Activated naive CD4-positive, alpha-beta T cell treated with anti-CD3 and anti-CD28 coated beads for 36 hours (primary cell): ENCODE results near the gene RSL1D1. TPM values are rescaled to one million over a fixed set of nuclear protein-coding genes. Genes with fewer than 3 reads are reported as not detected.
"Not testable (repeated sequence)": the region's sequence is repeated elsewhere in the genome, so short reads cannot be mapped to it uniquely, and the experiment has no call there.

ENCODE experiments used
- CTCF ChIA-PET: fragments of 350-600 bp; sonication (Branson Sonifier 250); formaldehyde crosslinking; loops from one replicate; lab custom pipeline; 2021; ENCODE audit warnings: antibody characterized with exemption; lab: Charles Lee
- DNase-seq: peaks from one replicate; pipeline ENCODE4 v3.0.0-alpha.2; 2020
- H3K27ac Mint-ChIP-seq: one replicate; pipeline ENCODE4 v1.8.0; 2021; ENCODE audit warnings: mild to moderate bottlenecking, mixed read lengths
- H3K27me3 Mint-ChIP-seq: one replicate; pipeline ENCODE4 v1.8.0; 2021; ENCODE audit warnings: low read depth, mixed read lengths
- H3K36me3 Mint-ChIP-seq: one replicate; pipeline ENCODE4 v1.8.0; 2021; ENCODE audit warnings: low read depth, mixed read lengths
- H3K4me1 Mint-ChIP-seq: one replicate; pipeline ENCODE4 v1.8.0; 2021; ENCODE audit warnings: low read depth, mixed read lengths
- H3K4me3 Mint-ChIP-seq: one replicate; pipeline ENCODE4 v1.8.0; 2021; ENCODE audit warnings: mild to moderate bottlenecking, moderate library complexity, mixed read lengths
- H3K9me3 Mint-ChIP-seq: one replicate; pipeline ENCODE4 v1.8.0; 2021; ENCODE audit warnings: mixed read lengths
- intact Hi-C: fragments of 100-400 bp; cut with micrococcal nuclease; formaldehyde crosslinking; loops from one replicate; pipeline ENCODE4 v1.15.1; 2023
- total RNA-seq, 2 experiments: library from RNA; stranded (reverse); gene quantifications; one replicate each; pipeline ENCODE4 v1.2.3, GENCODE V29; 2021

The RSL1D1 gene
- total RNA-seq, 2 experiments from 2014 or later = 354 to 365 TPM

DNA sequence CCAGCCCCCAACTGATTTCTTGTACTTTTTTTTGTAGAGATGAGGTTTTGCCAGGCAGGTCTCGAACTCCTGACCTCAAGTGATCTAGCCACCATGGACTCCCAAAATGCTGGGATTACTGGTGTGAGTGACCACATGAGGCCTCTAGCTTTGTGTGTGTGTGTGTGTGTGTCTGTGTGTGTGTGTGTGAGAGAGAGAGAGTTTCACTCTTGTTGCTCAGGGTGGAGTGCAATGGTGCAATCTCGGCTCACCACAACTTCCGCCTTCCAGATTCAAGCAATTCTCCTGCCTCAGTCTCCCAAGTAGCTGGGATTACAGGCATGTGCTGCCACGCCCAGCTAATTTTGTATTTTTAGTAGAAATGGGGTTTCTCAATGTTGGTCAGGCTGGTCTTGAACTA is 36.5 kb downstream of the RSL1D1 start:
- CTCF ChIA-PET = interaction anchor here (0.6 to 0.7 kb wide), 2 partner anchors 122 to 171 kb away, joined by 3 to 4 read pairs; no protein-coding TSS in a partner anchor
- peaks cover 13% of the 10 kb centered on the region for H3K4me1 Mint-ChIP-seq
- not testable (repeated sequence) for H3K27me3 Mint-ChIP-seq, H3K4me3 Mint-ChIP-seq, DNase-seq, H3K36me3 Mint-ChIP-seq, H3K9me3 Mint-ChIP-seq, H3K27ac Mint-ChIP-seq
- intact Hi-C loops = loop anchor here (5.0 kb wide), 1 partner anchor 852 kb away; no protein-coding TSS in a partner anchor

DNA sequence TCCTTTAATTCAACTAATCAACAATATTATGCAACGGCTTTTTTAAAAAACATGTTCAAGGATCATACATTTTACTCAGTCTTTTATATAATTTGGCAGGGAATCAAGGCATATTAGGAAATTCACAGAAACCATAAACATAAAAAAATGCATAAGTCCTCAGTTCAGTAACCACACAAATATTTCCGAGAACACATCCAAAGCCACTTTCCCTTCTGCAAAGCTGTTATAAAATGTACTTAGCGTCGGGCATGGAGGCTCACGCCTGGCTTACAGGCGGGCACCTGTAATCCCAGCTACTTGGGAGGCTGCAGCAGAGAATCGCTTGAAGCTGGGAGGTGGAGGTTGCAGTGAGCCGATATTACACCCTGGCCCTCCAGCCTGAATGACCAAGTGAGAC is 44.6 kb downstream of the RSL1D1 start:
- intact Hi-C loops = no loop called here
- no peaks in the 10 kb centered on the region for H3K9me3 Mint-ChIP-seq
- CTCF ChIA-PET = interaction anchor here (0.9 kb wide), 1 partner anchor 10 kb away, joined by 3 read pairs; the partner anchor contains the start of gene ZC3H7A

GRCh38 chr16:11805556-11805955 is 45.8 kb downstream of the RSL1D1 start:
- Mint-ChIP-seq H3K27ac (no peak overlapping the region), H3K9me3 (no peaks in the 10 kb centered on the region), H3K27me3 (no peaks in the 10 kb centered on the region), H3K4me3 (no peak overlapping the region), H3K36me3 (no peaks in the 10 kb centered on the region), H3K4me1 (peaks cover 17% of the 10 kb centered on the region)
- DNase-seq = no peak
- CTCF ChIA-PET = no interaction called here
- intact Hi-C loops = no loop called here

More for the DNA sequence above, 44.6 kb downstream of the RSL1D1 start:
- no peak overlapping the region for H3K4me3 Mint-ChIP-seq
- H3K27ac Mint-ChIP-seq = no peak overlapping the region
- no peak for DNase-seq
- H3K27me3 Mint-ChIP-seq = no peaks in the 10 kb centered on the region
- H3K4me1 Mint-ChIP-seq = peaks cover 10% of the 10 kb centered on the region
- no peaks in the 10 kb centered on the region for H3K36me3 Mint-ChIP-seq

DNA sequence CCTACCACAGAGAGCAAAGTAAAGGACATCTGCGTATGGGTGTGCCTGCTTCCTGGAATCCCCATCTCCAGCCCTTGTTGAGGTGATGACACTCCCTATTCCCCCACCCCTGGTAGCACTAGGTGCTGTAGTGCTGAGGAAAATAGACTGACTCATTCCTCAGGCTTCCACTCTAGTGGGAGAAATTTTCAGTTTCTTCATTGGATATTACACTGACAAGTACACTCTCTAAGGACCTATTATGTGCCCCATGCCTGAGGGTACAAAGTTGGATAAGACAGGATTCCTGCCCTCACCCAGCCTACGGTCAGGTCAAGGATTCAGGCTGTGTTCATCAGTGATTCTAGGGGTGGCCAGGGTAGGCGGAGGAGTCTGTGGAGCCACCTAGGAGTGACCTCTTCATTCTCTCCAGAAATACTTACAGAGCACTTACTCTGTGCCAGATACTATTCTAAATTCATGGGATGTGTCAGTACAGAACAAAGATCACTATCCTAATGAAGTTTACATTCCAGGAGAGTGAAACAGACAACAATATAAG is 49.8 kb downstream of the RSL1D1 start:
- H3K27ac Mint-ChIP-seq = no peak overlapping the region
- H3K36me3 Mint-ChIP-seq = peaks cover 14% of the 10 kb centered on the region
- H3K9me3 Mint-ChIP-seq = no peaks in the 10 kb centered on the region
- no peaks in the 10 kb centered on the region for H3K27me3 Mint-ChIP-seq
- CTCF ChIA-PET = no interaction called here
- no peak overlapping the region for H3K4me3 Mint-ChIP-seq
- intact Hi-C loops = no loop called here
- no peak for DNase-seq
- peaks cover 35% of the 10 kb centered on the region for H3K4me1 Mint-ChIP-seq

- Mint-ChIP-seq H3K9me3 (no peaks in the 10 kb centered on the region), H3K4me1 (peaks cover 43% of the 10 kb centered on the region), H3K36me3 (peaks cover 23% of the 10 kb centered on the region), H3K27me3 (no peaks in the 10 kb centered on the region), H3K27ac (peak overlapping the region; percentile 93), H3K4me3 (peak overlapping the region; percentile 92)
- no peak for DNase-seq
- intact Hi-C loops = no loop called here
- CTCF ChIA-PET = interaction anchor here (1.5 kb wide), 1 partner anchor 40 kb away, joined by 3 read pairs; no protein-coding TSS in a partner anchor
These were observed 51.0 kb downstream of the RSL1D1 start for GRCh38 chr16:11800382-11800718.

- DNase-seq = peak; percentile 78
- Mint-ChIP-seq H3K27me3 (no peaks in the 10 kb centered on the region), H3K9me3 (no peaks in the 10 kb centered on the region), H3K4me3 (peak overlapping the region; percentile 92), H3K4me1 (peaks cover 49% of the 10 kb centered on the region), H3K27ac (peak overlapping the region; percentile 93), H3K36me3 (peaks cover 29% of the 10 kb centered on the region)
- intact Hi-C loops = loop anchor here (5.0 to 10.0 kb wide), 3 partner anchors 212 to 545 kb away; partner anchors contain the start of genes LITAF and SOCS1
- CTCF ChIA-PET = interaction anchor here (0.9 to 1.5 kb wide), 2 partner anchors 30 to 40 kb away, joined by 3 read pairs; no protein-coding TSS in a partner anchor
These were observed 51.6 kb downstream of the RSL1D1 start for GRCh38 chr16:11799509-11800381.

DNA sequence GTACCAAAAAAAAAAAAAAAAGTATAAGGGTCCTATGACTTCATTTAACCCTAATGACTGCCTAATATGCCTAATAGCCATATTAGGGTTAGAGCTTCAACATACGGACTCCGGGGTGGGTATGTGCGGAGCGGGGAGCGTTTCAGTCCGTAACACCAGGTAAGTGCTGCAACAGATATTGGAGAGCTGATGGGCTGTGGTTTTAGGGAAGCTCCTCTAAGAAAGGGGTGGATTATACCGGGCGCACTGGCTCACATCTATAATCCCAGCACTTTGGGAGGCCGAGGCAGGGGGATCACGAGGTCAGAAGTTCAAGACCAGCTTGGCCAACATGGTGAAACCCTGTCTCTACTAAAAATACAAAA is 52.3 kb downstream of the RSL1D1 start:
- Mint-ChIP-seq H3K27me3 (no peaks in the 10 kb centered on the region), H3K27ac (peak overlapping the region; percentile 93), H3K36me3 (peaks cover 35% of the 10 kb centered on the region), H3K4me1 (peaks cover 57% of the 10 kb centered on the region), H3K9me3 (no peaks in the 10 kb centered on the region), H3K4me3 (peak overlapping the region; percentile 92)
- no peak for DNase-seq
- CTCF ChIA-PET = interaction anchor here (0.6 to 4.0 kb wide), 5 partner anchors 14 to 110 kb away, joined by 3 to 47 read pairs (median 3); no protein-coding TSS in a partner anchor
- intact Hi-C loops = loop anchor here (5.0 to 10.0 kb wide), 3 partner anchors 212 to 544 kb away; partner anchors contain the start of genes LITAF and SOCS1

GRCh38 chr16:11797957-11798299 is 53.4 kb downstream of the RSL1D1 start:
- peak; percentile 58 for DNase-seq
- intact Hi-C loops = loop anchor here (1.0 to 10.0 kb wide), 10 partner anchors 12 to 854 kb away; partner anchors contain the start of genes CLEC16A, GSPT1, LITAF and RSL1D1
- H3K27ac Mint-ChIP-seq = peak overlapping the region; percentile 93
- peaks cover 38% of the 10 kb centered on the region for H3K36me3 Mint-ChIP-seq
- peak overlapping the region; percentile 92 for H3K4me3 Mint-ChIP-seq
- no peaks in the 10 kb centered on the region for H3K9me3 Mint-ChIP-seq
- CTCF ChIA-PET = interaction anchor here (0.6 to 4.0 kb wide), 15 partner anchors 13 to 270 kb away, joined by 3 to 47 read pairs (median 4); partner anchors contain the start of gene TXNDC11
- H3K4me1 Mint-ChIP-seq = peaks cover 67% of the 10 kb centered on the region
- no peaks in the 10 kb centered on the region for H3K27me3 Mint-ChIP-seq

DNA sequence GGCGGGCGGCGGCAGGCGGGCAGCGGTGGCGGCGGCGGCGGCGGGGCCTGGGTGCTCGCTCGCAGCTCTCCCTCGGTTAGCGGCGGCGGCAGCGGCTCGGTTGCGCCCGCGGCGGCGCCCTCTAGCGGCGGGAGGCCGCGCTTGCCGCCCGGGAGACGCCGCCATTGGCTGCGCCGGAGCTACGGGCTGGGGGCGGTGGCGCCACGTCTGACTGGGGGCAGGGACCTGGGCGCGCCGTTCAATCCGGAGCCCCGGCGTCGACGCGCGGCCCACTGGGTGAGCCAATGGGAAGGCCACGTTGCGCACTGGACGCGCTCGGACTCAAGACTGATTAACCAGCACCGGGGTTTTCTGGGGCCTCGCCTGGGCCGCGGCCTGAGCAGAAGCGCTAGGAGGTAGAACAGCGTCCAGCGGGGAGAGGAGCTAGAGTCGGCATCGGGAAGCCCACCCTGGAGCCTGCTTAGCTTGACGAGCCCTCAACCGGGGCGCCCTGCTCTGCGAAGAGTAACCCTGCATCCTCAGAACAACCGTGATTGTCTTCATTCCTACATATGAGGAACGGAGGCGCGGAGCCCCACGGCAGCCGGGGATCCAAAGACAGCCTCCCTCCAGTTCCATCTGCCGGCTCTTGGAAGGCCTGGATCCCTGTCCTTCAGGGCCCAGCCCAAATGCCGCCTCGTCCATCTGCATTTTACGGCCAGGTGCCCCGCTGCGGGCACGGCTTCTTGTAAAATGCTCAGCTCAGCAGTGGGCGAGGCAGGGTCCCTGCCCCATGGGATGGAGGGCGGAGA is 54.0 kb downstream of the RSL1D1 start, which contains the start of gene ZC3H7A:
Gene ZC3H7A (minus strand): TSS at position 93 of the 791 bp plus-strand sequence. CDS start 14,904 bp downstream, outside the sequence.
- peaks cover 41% of the 10 kb centered on the region for H3K36me3 Mint-ChIP-seq
- intact Hi-C loops = loop anchor here (1.0 to 10.0 kb wide), 10 partner anchors 13 to 853 kb away; partner anchors contain the start of genes CLEC16A, GSPT1, LITAF and RSL1D1
- H3K27me3 Mint-ChIP-seq = no peaks in the 10 kb centered on the region
- CTCF ChIA-PET = interaction anchor here (0.6 to 4.0 kb wide), 19 partner anchors 10 to 271 kb away, joined by 3 to 47 read pairs (median 4); partner anchors contain the start of genes RSL1D1 and TXNDC11
- peak; percentile 95 for DNase-seq
- peaks cover 72% of the 10 kb centered on the region for H3K4me1 Mint-ChIP-seq
- peak within 1 kb of the TSS; percentile 92 for H3K4me3 Mint-ChIP-seq
- peak within 1 kb of the TSS; percentile 93 for H3K27ac Mint-ChIP-seq
- H3K9me3 Mint-ChIP-seq = no peaks in the 10 kb centered on the region

DNA sequence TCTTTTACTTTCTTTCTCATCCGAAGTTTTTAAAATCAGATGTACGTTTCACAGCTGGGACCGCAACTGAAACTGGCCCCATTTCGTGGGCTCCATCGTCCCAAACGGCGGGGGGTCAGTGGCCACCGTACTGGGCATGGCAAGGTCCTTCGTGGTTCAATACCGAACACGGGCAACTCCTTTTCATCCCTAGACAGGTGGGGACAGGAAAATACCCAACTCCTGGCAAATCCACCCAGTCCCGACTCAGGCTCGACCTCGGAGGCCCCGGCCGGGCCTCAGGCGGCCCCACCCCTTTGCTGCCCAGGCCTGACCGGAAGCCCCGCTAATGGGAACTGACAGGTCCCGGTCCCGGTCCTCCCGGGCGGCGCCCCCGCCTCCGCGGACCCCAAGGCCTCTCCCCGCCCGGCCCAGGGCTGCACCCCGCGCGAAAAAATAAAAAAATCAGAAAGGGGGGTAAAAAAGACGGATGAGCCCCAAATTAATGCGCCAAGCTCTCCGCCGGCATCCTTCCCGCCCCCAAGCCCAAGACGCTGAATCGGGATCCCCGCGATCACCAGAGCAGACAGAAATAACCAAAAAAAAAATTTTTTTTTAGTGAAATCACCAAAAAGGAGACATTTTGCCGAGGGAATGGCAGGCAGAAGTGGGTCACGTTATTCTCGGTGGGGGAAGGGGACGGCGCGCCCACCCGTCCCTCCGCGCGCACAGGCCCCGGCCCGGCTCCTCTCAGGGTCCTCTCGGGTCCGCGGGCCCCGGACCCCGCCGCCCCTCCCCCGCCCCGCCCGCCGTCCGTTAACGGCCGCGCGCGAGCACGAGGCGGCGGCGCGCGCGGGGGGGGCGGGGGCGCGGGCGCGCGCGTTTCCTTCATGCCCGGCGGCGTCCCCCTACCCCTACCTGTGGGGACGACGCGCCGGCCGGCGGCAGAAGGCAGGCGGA is 54.8 kb downstream of the RSL1D1 start:
- Mint-ChIP-seq H3K36me3 (peaks cover 42% of the 10 kb centered on the region), H3K4me3 (peak overlapping the region; percentile 84), H3K4me1 (peaks cover 78% of the 10 kb centered on the region), H3K27me3 (no peaks in the 10 kb centered on the region), H3K9me3 (no peaks in the 10 kb centered on the region), H3K27ac (peak overlapping the region; percentile 89)
- DNase-seq = peak; percentile 34
- intact Hi-C loops = loop anchor here (1.0 to 10.0 kb wide), 10 partner anchors 13 to 852 kb away; partner anchors contain the start of genes CLEC16A, GSPT1, LITAF and RSL1D1
- CTCF ChIA-PET = interaction anchor here (0.6 to 4.0 kb wide), 11 partner anchors 10 to 205 kb away, joined by 3 to 47 read pairs (median 5); partner anchors contain the start of gene TXNDC11
